Stimulated activated CD4-positive, alpha-beta T cell treated with anti-CD3 and anti-CD28 coated beads, Interleukin-2, amount 100 ng/mL, for 24 hours (primary cell): ENCODE measurements around the gene TMEM92.
"Not testable (repeated sequence)": the region's sequence is repeated elsewhere in the genome, so short reads cannot be mapped to it uniquely, and the experiment has no call there.

ENCODE experiments used
- DNase-seq, 2 donors: peaks; one replicate each; pipeline ENCODE4 v3.0.0-alpha.2; 2020

Gene TMEM92

GRCh38 chr17:50301891-50302584, 27.8 kb downstream of the TMEM92 start:
- no peak for DNase-seq

- no peak for DNase-seq
Observed at GRCh38 chr17:50303051-50303450, 28.8 kb downstream of the TMEM92 start.

DNA sequence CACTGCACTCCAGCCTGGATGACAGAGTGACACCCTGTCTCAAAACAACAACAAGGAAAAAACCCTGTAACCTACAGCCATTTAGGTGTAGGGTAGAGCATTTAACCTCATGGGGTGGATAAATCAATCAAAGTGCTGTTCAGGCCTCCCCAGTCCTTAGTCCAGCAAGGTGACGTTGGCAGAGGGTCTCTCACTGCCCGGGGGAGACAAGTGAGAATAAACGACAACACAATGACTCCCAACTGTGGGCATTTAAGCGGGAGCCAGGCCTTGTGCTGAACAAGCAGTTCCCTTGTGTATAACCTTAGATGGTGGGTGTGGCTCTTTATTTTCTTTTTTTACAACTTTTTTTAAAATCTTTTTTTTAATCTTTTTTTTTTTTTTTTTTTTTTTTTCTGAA, 29.3 kb downstream of the TMEM92 start:
- no peak for DNase-seq

DNA sequence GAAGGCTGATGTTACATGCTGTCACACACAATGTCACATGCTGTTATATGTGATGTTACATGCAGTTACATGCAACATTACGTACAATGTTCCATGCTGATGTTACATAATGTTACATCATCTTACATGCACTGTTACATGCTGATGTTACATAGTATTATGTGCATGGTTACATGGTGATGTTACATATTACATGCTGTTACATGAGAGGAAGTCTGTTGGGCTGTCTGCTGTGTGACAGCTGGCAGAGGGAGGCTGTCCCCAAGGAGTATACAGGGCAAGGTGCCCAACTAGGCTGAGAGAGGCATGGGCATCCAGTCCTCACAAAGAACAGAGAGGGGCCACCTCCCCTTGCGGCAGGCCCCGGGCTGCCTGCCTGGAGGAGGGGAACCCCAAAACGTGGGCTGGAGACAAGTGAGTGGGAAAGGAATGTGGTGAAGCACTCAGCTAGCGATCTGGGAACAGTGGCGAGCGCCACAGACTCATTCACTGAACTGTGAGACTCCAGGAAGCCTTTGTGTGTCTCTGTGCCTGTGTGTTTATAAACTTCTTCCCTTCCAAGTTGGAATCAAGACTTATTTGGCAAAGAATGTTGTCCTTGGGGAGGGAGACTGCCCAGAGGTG, 30.6 kb downstream of the TMEM92 start:
- no peak for DNase-seq

GRCh38 chr17:50307654-50308053, 33.4 kb downstream of the TMEM92 start:
- DNase-seq = no peak

DNA sequence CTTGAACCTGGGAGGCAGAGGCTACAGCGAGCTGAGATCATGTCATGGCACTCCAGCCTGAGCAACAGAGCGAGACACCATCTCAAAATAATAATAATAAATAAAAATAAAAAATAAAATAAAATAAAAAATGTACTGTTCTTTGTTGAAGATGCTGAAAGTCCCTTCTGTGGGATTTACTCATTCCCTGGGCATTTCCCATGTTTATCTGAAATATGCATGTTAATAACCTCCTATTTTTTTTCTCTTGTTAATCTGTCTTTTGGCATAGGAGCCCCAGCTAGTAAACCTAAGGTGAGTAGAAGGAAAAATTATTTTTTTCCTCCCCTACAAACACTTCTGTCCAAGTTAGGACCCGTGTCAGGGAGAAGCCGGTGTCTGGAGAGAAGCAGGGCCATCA, 34.4 kb downstream of the TMEM92 start:
- no peak for DNase-seq

- DNase-seq = no peak
Observed at GRCh38 chr17:50310455-50311111, 36.3 kb downstream of the TMEM92 start.

GRCh38 chr17:50311112-50311460, 36.8 kb downstream of the TMEM92 start:
- no peak for DNase-seq

- no peak for DNase-seq
Observed at GRCh38 chr17:50311483-50311882, 37.2 kb downstream of the TMEM92 start.

- no peak for DNase-seq
Observed at GRCh38 chr17:50312308-50312707, 38.0 kb downstream of the TMEM92 start.

DNA sequence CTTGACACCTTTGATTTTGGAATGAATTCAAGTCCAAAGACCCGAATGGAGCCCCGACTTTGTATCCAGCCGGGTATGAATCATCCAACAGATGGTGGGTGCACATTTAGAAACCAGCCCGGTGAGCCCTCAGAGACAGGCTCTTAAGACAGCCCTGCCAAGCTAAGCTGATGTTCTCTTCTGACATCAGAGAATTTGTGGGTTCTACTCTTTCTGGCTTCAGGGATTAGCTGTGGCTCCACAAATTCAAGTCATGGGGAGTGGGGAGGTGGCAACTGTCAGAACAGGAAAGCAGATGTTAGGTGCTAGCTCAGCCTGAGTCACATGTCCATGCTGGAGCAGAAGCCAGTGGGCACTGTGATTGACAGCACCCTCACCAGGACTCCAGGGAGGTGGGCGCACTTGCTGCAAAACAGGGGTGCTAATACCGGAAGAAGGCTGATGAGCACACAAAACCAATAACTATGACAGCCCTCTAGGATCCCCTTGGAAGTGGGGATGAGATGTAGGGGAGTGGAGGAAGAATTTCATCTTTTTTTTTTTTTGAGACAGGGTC, 40.3 kb downstream of the TMEM92 start:
- DNase-seq = no peak

DNA sequence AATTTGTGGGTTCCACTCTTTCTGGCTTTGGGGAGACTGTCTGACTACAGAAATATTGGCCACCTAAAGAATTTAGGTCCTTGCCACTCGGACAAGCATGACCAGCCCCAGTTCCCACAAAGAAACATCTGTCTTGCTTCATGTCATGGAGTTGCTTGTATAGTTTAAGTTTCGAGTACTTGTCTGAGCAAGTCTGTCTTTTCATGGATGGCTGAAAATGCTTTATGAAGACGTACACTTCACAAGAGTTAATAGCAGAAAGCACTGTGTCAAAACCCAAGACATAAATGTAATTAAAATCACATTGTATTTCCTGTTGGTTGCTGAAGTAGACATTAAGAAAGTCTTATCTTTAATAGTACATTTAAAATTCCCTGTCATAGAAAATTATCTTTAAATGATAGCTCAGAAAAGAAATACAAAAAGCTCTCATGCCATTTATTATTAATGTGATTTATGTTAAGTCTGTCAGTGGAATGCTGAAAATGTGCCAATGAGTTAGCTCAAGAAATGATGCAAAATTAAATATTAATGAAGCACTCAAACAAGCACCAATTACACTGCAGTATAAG, 41.8 kb downstream of the TMEM92 start:
- DNase-seq = no peak

- DNase-seq = not testable (repeated sequence)
Observed at GRCh38 chr17:50316660-50317059, 42.4 kb downstream of the TMEM92 start.

DNA sequence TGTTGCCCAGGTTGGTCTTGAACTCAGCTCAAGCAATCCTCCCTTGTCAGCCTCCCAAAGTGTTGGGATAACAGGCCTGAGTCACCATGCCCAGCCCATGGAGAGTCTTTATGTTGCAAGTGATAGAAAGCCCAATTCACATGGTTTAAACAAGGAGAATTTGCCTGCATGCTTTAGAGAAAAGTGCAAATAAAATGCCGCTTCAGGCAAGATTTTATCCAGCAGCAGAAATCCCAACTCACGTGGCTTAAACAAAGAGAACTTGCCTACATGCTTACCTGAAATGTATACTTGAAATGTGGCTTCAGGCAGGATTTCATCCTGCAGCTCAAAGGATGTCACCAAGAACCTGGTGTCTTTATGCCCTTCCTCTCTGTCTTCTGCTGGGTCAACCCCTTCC, 42.9 kb downstream of the TMEM92 start:
- DNase-seq = no peak

DNA sequence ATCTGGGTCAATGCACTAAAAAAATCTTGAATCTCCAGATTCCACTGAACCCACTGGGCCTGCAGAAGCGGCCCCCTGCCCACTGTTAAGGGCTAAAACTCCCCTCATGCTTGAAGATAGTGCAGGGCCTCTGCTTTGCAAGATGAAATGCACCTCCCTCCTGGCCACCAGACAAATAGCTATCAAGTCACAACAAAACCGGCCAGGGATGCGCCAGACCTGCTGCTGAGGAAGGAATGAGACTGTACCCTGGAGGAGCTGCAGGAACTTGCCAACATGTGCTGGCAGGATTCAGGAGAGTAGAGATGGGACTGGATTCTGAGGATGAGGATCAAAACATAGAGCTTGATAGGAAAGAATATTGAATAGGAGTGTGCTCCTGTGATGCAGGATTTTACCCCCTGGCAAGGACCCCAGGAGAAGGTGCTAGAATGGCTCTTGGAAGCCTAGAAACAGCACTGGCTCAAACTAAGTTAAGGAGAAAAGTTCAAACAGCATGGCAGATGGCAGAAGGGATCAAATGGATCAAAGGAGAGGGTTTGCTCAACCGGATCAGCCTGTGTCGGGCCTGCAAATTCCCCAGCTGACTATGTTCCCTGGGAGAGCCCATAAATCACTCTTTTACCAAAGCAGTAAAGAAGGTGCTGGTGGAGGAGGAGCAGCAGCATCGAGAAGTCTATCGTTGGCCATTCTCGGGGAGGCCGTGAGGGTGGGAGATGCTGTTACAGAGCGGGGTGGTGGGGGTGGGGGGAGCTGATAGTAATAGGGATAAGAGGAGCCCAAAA, 44.4 kb downstream of the TMEM92 start:
- no peak for DNase-seq

- no peak for DNase-seq
Observed at GRCh38 chr17:50319306-50320004, 45.2 kb downstream of the TMEM92 start.

DNA sequence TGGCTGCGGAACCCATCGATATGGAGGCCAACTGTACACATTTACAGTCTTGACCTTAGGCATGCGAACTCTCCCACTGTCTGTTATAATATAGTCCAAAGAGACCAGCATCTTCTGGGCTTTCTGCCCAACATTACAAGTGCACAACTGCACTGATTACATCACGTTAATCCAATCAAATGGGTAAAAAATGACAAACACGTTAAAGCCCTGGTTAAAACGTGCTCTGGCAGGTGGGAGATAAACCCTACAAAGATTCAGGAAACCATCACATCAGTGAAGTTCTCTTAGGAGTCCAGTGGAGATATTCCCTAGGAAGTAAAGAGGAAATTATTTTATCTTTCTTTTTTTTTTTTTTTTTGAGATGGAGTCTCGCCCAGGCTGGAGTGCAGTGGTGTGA, 48.0 kb downstream of the TMEM92 start:
- DNase-seq = no peak

DNA sequence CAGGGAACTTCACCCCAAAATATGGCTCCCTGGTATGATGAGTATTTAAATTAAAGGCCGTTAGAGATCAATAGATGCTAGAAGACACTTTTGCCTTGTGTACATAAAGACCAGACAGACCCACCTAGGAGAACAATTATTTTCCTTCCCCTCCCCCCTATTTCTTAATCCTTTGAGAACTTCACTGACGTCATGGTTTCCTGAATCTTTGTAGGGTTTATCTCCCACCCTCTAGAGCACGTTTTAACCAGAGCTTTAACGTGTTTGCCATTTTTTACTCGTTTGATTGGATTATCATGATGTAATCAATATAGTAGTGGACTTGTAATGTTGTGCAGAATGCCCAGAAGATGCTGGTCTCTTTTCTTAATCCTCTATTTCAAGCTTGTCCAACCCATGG, 48.8 kb downstream of the TMEM92 start:
- no peak for DNase-seq

DNA sequence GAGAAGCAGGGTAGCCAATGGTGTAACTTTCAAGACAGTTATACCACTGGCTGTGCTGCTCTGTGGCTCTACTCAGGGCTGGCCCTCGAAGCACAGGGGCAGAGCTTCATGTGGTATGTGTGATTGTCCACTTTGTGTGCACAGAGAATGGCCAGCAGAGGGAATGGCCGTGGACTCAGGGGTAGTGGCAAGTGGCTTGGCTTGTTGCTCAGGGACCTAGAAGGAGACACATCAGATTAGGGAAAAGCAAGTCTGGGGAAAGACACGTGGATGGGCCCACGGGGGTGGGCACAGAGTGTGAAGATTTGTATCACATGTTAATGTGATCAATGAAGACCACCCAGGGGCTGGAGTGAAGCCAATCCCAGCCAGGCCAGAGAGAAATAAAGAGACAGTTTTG, 51.6 kb downstream of the TMEM92 start:
- no peak for DNase-seq

DNA sequence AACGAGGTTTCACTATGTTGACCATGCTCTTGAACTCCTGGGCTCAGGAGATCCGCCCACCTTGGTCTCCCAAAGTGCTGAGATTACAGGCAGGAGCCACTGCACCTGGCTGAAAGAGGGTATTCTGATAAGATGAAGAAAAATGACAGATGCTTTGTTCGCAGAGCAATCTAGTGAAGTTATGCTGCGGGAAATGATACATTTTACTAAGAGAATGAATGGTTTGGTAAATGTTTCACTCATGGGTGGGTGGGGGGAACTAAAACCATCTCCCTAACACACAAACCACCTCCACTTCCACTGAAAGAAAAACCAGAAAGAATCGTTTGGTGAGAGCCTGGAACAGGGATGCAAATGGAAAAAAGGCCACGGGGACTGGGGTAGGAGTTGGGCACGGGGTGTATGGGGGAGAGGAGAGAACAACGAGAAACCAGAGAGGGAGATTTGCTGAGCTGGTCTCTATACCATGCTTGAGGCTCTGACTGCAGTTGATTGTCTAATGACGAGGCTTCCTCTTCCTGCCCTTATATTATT, 52.6 kb downstream of the TMEM92 start:
- no peak for DNase-seq

DNA sequence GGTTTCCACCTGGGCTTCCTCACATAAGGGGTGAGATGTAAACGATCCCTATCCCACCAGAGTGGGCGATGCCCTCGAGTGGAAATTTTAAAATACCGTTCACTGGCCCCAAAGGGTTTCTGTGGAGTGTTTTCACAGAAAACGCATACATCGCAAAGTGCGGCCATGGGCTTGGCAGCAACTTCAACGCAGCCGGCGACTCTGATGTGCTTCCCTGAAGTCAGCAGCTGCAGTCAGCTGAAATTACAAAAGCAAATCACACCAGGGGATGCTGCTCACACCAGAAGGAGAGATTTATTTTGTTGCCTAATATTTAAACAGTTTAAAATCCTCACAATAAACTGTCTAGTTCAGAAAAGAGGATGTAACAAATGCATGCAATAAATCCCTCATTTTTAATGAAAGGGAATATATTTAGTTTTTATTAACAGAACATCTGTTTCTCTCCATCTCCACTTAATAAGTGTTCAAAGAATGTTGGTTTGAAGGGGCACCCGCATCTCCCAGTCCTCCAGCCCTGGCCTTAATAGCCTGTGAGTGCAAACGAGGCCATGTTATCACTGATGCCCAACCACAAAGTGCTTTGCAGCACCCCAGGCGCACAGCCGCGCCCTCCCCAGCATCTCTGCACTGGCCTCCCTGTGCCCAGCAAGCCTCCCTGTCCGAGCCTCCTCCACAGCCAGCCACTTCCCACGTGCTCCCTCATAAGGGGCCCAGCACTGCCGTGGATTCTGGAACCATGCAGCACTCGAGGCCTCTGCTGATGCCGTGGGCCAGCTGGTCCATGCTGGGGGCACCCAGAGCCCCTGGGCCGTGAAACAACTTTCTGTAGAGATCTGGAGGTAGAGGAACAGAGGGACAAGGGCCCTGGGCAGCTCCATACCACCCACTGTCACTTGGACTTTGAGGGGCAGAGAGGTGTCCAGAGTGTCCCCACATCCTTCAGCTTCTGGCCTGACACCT, 54.4 kb downstream of the TMEM92 start:
- DNase-seq = no peak
